HEK293T (cell line): ENCODE data around the gene TMED8.

ENCODE experiments used
- CTCF ChIA-PET: fragments of 350-600 bp; formaldehyde crosslinking; extraction: SDS; loops from one replicate; lab custom pipeline; 2021; ENCODE audit warnings: antibody characterized with exemption, inconsistent platforms; lab: Yijun Ruan, JAX
- POLR2A ChIA-PET: fragments of 350-600 bp; formaldehyde crosslinking; extraction: SDS; loops from one replicate; lab custom pipeline; 2020; ENCODE audit warnings: antibody characterized with exemption, inconsistent platforms; lab: Yijun Ruan, JAX
- DNase-seq: peaks from one replicate; pipeline ENCODE4 v3.0.0; 2012; ENCODE audit warnings: mixed read lengths; ENCODE audit errors: extremely low spot score
- ARNT ChIP-seq: fragments of 450-650 bp; IDR thresholded peaks from 2 replicates; pipeline ENCODE4 v1.6.1; 2017; ENCODE audit warnings: mild to moderate bottlenecking
- BHLHE40 ChIP-seq: fragments of 450-650 bp; IDR thresholded peaks from 2 replicates; pipeline ENCODE4 v1.6.1; 2016; ENCODE audit warnings: mild to moderate bottlenecking, moderate library complexity, borderline replicate concordance
- CTBP1 ChIP-seq: fragments of 450-650 bp; IDR thresholded peaks from 2 replicates; pipeline ENCODE4 v1.6.1; 2016; ENCODE audit warnings: borderline replicate concordance
- ELF4 ChIP-seq: fragments of 450-650 bp; IDR thresholded peaks from 2 replicates; pipeline ENCODE4 v1.6.1; 2017; ENCODE audit warnings: antibody characterized with exemption
- FOXA1 ChIP-seq: fragments of 450-650 bp; IDR thresholded peaks from 2 replicates; pipeline ENCODE4 v1.6.1; 2016; ENCODE audit warnings: mild to moderate bottlenecking
- FOXK2 ChIP-seq: fragments of 450-650 bp; IDR thresholded peaks from 2 replicates; pipeline ENCODE4 v1.6.1; 2016; ENCODE audit warnings: mild to moderate bottlenecking
- FOXM1 ChIP-seq: fragments of 450-650 bp; IDR thresholded peaks from 2 replicates; pipeline ENCODE4 v1.6.1; 2017; ENCODE audit warnings: mild to moderate bottlenecking, borderline replicate concordance
- HDGF ChIP-seq: fragments of 450-650 bp; IDR thresholded peaks from 2 replicates; pipeline ENCODE4 v1.6.1; 2017; ENCODE audit warnings: antibody characterized with exemption, borderline replicate concordance
- L3MBTL2 ChIP-seq: fragments of 450-650 bp; conservative IDR thresholded peaks from 2 replicates; pipeline ENCODE4 v1.6.1; 2016; ENCODE audit warnings: mild to moderate bottlenecking
- LEF1 ChIP-seq: fragments of 450-650 bp; IDR thresholded peaks from 2 replicates; pipeline ENCODE4 v1.6.1; 2017; ENCODE audit warnings: mild to moderate bottlenecking, borderline replicate concordance
- NFRKB ChIP-seq: fragments of 450-650 bp; IDR thresholded peaks from 2 replicates; pipeline ENCODE4 v1.6.1; 2016; ENCODE audit warnings: mild to moderate bottlenecking, moderate library complexity
- SP1 ChIP-seq: fragments of 450-650 bp; IDR thresholded peaks from 2 replicates; pipeline ENCODE4 v1.6.1; 2017
- SUZ12 ChIP-seq: fragments of 450-650 bp; IDR thresholded peaks from 2 replicates; pipeline ENCODE4 v1.6.1; 2016; ENCODE audit warnings: mild to moderate bottlenecking
- TARDBP ChIP-seq: fragments of 450-650 bp; IDR thresholded peaks from 2 replicates; pipeline ENCODE4 v1.6.1; 2016
- ZNF384 ChIP-seq: fragments of 450-650 bp; IDR thresholded peaks from 2 replicates; pipeline ENCODE4 v1.6.1; 2016
- TF ChIP-seq, protein P1 (sequence below): fragments of 450-650 bp; IDR thresholded peaks from 2 replicates; pipeline ENCODE4 v1.6.1; 2016

Gene TMED8

DNA sequence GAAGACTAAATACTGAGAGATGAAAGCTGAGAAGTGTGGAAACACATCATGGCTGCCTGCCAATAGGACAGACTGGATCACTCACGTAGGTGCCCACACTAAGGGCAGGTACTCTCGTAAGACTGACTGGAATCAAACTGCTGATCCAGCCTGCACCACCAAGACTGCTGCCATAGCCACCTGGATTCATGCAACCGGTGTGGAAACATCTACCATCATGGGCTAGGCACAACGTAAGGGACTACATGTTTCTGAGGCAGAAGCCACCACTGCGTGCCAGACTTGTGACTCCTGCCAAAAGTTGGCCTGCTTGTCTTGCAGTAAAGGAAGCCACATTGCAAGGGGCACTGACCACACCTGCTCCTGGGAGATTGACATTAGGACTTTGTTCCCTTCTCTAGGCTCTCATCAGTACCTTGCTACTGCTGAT is 60.0 kb downstream of the TMED8 start:
- DNase-seq: no peak
- POLR2A ChIA-PET: interaction anchor here (1.8 to 3.3 kb wide), 3 partner anchors 13 to 60 kb away, joined by 5 to 20 read pairs (median 13); partner anchors contain the start of genes SAMD15 and TMED8
- no peak for TF ChIP-seq SUZ12
- no peak for TF ChIP-seq NFRKB
- TF ChIP-seq, protein P1, sequence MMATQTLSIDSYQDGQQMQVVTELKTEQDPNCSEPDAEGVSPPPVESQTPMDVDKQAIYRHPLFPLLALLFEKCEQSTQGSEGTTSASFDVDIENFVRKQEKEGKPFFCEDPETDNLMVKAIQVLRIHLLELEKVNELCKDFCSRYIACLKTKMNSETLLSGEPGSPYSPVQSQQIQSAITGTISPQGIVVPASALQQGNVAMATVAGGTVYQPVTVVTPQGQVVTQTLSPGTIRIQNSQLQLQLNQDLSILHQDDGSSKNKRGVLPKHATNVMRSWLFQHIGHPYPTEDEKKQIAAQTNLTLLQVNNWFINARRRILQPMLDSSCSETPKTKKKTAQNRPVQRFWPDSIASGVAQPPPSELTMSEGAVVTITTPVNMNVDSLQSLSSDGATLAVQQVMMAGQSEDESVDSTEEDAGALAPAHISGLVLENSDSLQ: no peak
- no peak for TF ChIP-seq ELF4
- CTCF ChIA-PET: interaction anchor here (0.6 to 5.7 kb wide), 9 partner anchors 10 to 179 kb away, joined by 3 to 134 read pairs (median 4); partner anchors contain the start of gene ZDHHC22

DNA sequence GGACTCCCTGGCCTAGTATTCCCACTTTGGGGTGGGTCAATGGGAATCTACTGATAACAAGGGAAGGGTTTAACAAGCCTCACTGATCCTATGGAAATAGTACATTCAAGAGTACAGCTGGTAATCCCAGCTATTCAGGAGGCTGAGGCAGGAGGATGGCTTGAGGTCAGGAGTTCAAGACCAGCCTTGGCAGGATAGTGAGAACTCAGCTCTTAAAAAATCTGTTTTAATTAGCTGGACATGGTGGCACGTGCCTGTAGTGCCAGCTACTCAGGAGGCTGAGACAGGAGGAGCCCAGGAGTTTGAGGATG is 60.7 kb downstream of the TMED8 start:
- CTCF ChIA-PET: interaction anchor here (0.6 to 5.7 kb wide), 27 partner anchors 8 to 766 kb away, joined by 3 to 134 read pairs (median 4); partner anchors contain the start of gene ZDHHC22
- no peak for DNase-seq
- POLR2A ChIA-PET: interaction anchor here (1.2 to 3.3 kb wide), 5 partner anchors 9 to 61 kb away, joined by 3 to 20 read pairs (median 5); partner anchors contain the start of genes SAMD15 and TMED8
- TF ChIP-seq LEF1 (no peak), HDGF (no peak), TARDBP (no peak), NFRKB (no peak), FOXK2 (no peak), FOXM1 (no peak), ELF4 (no peak), SUZ12 (no peak), L3MBTL2 (no peak), ARNT (no peak), FOXA1 (no peak), ZNF384 (no peak), CTBP1 (no peak), SP1 (no peak), BHLHE40 (no peak)
- TF ChIP-seq, protein P1: no peak

DNA sequence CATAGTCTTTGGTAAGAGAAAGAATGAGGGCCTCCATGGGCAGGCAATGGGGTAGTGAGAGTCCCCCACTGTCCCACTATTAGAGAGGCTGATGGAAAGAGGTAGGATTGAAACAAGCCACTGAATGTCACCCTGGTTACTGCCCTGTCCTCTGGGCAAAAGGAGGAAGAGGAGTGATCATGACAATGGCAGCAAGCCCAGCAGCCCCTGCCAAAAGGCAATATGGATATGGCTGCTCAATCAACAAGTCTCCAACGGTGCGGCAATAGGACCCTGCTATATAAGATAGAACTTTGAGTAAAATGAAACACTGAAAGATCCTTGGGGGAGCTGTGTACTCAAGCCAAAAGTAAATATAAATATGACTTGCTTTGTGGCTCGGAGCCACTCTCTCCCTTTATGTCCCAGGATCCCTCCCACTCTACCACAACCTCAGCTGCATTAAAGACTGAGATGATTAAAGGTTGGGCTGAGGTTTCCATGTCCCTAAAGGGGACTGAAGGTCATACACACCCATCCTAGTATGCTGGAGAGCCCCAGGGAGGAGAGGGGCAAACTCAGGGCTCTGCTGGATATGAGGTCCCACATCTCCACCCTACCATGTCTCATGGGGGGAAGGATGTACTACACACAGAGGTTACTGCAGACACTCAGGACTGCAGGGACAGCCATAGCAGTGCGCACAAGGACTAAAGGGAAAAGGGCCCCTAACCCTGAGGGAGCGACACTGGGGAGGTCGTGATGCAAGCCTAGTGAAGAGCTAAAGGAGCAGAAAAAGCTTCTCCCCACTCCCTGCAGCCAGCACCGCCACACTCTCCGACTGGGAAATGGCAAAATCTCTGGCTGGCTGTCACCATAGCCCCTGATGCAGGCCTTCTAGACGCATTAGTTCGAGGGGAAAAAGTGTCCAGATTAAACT is 62.1 kb downstream of the TMED8 start:
- TF ChIP-seq SUZ12: no peak
- no peak for TF ChIP-seq FOXK2
- TF ChIP-seq LEF1: no peak
- TF ChIP-seq SP1: no peak
- TF ChIP-seq L3MBTL2: no peak
- no peak for TF ChIP-seq ELF4
- no peak for TF ChIP-seq FOXM1
- no peak for TF ChIP-seq BHLHE40
- no peak for TF ChIP-seq HDGF
- CTCF ChIA-PET: interaction anchor here (0.7 to 5.7 kb wide), 9 partner anchors 8 to 171 kb away, joined by 3 to 134 read pairs (median 8); no protein-coding TSS in a partner anchor
- no peak for DNase-seq
- POLR2A ChIA-PET: interaction anchor here (1.6 to 3.3 kb wide), 3 partner anchors 8 to 14 kb away, joined by 5 to 20 read pairs (median 13); no protein-coding TSS in a partner anchor

DNA sequence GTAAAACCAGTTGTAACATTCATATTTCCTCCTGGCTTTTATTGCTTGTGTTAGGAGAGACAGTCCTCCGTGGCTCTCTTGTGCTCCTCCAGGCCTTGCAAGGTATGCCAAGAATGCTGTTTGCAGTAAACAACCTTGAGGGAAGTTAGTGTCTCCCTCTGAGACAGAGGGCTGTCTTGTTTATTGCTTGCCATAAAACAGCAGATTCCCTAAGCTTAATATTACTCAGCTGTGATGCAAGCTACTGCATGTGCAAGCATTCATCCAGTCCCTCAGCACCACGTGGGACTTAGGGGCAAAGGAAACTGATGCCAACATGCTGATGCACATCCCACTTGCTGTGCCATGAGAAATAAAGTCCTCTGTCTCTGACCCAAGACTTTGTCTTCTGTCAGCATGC is 62.9 kb downstream of the TMED8 start:
- CTCF ChIA-PET: interaction anchor here (5.7 kb wide), 1 partner anchor 11 kb away, joined by 134 read pairs; no protein-coding TSS in a partner anchor
- TF ChIP-seq CTBP1: no peak
- no peak for TF ChIP-seq TARDBP
- no peak for TF ChIP-seq L3MBTL2
- no peak for TF ChIP-seq SP1
- DNase-seq: no peak
- POLR2A ChIA-PET: interaction anchor here (3.3 kb wide), 1 partner anchor 10 kb away, joined by 20 read pairs; no protein-coding TSS in a partner anchor

DNA sequence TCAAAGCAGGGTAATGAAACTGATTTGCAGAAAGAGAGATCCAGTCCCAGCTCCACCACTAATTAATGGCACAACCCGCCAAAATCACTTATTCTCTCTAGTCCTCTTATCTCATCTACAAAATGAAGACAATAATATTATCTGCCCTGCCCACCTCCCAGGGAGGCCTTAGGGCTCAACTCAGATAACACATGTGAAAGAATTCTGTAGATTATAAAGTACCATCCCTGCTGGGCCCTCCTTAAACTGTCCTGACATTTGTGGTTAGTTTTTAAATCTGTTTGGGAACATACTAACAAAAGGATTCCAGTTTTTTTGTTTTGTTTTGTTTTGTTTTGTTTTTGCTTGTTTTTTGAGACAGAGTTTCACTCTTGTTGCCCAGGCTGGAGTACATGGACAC is 63.5 kb downstream of the TMED8 start:
- ChIA-PET CTCF (interaction anchor here (0.6 to 5.7 kb wide), 3 partner anchors 11 to 238 kb away, joined by 3 to 134 read pairs (median 11); no protein-coding TSS in a partner anchor), POLR2A (interaction anchor here (1.2 kb wide), 1 partner anchor 8 kb away, joined by 5 read pairs; the partner anchor contains the start of gene GSTZ1)
- TF ChIP-seq LEF1: no peak
- TF ChIP-seq, protein P1: no peak
- TF ChIP-seq FOXA1: no peak
- TF ChIP-seq FOXM1: no peak
- TF ChIP-seq TARDBP: no peak
- TF ChIP-seq NFRKB: no peak
- no peak for TF ChIP-seq HDGF
- TF ChIP-seq ZNF384: no peak
- TF ChIP-seq ARNT: no peak
- TF ChIP-seq BHLHE40: no peak
- no peak for TF ChIP-seq FOXK2
- TF ChIP-seq CTBP1: no peak
- no peak for TF ChIP-seq ELF4
- no peak for TF ChIP-seq SUZ12
- TF ChIP-seq SP1: no peak
- TF ChIP-seq L3MBTL2: no peak
- no peak for DNase-seq
